G401.6 (cell line): ENCODE results near the gene MICU1.

Source experiments
- FAIRE-seq: peaks from 2 replicates; lab custom pipeline; 2012; peaks lifted over from hg19 to GRCh38; lab: Jason Lieb, UNC

MICU1 gene

DNA sequence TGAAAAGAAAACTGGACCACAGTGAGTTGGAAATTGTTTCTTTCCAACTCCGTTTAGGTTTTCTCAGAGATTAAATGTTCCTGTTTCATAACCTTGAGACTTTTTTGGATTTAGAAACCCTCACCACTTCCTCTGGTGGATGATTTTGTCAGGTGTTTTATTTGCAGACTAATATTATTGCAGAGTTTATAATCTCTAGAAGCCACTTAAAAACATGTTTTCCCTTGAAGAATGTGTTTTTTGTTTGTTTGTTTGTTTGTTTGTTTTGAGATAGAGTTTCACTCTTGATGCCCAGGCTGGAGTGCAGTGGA lies 520 bp upstream of the MICU1 start:
- no peak for FAIRE-seq

DNA sequence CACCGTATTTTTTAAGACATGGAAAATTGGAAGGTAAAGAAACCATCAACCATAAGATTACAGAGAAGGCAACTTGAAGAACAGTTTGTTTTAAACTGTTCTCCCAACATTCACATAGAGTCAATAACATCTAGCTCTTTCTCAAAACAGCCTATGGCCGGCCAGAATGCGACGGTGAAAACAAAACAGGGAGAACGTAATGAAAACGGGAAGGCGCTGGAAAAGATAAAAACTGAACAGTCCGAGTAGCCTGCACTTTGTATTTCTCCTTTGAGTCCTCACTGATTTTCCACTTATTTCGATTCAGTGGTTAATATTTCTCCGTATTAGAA lies 637 bp downstream of the MICU1 start:
- FAIRE-seq = no peak

DNA sequence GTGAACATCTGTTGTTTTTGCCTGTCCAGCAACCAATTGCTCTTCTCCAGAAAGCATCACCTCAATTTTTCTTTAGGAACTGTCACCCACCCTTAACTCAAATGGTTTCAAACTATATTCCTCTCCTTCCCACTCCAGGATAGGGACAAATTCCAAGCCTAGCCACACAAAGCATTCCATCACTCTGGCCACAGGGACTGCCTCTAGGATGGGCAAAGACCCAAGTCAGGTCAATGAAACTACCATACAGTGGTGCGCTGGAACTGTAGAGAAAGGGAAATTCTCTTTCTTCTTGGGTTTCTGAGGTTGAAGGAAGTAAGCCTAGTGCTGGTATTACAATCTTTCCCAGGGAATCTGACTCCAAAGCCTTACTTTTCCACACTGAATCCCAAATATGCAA lies 3.6 kb downstream of the MICU1 start:
- FAIRE-seq = no peak

DNA sequence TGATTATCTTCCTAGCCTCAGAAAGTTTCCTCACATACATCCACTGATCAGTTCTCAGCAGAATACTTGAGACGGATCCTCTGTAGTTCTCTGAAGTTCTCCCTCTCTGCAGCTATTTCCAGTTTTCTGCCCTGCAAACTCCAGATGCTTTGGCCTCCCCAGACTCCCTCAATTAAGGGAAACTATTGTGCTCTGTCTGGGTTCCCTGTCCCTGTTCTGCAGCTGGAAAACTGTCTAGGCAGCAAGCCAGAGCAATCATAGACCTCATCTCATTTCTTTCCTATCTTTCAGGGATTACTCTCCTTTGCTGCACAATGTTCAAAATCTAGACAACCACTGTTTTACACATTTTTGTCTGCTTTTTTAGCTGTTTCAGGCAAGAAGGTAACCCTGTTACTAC lies 9.2 kb downstream of the MICU1 start:
- FAIRE-seq = no peak

DNA sequence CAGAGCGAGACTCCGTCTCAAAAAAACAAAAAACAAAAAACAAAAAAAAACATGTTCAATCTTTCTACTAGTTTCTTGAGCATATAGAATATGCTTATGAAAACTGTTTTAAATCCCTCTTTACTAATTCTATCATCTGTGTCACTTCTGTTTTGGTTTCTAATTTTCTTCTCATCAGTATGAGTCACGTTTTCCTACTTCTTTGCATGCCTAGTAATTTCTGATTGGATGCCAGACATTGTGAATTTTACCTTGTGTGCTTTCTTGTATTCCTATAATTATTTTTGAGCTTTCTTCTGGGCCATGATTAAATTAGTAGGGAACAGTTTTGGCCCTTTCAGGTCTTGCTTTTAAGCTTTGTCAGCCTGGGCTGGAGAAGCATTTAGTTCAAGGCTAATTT lies 9.9 kb downstream of the MICU1 start:
- no peak for FAIRE-seq

DNA sequence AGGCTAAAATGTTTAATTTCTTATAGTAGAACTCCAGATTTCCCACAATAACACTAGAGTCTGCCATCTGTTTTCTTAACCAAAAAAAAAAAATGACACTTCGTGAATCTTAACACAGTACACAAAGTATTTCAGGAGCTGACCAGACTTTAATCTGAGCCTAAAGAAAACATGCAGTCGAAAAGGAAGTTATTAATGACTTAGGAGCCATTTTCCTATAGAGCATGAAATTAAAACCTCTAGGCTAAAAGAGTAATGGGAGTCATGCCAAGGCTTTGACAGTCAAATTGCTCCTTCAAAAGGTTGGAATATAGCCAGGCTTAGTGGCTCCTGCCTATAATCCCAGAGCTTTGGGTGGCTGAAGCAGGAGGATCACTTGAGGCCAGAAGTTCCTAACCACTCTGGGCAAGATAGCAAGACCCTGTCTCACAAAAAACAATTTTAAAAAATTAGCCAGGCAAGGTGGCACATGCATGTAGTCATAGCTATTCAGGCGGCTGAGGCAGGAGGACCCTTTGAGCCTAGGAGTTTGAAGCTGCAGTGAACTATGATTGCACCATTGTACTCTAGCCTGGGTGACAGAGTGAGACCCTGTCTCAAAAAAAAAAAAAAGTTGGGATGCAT lies 13.6 kb downstream of the MICU1 start:
- FAIRE-seq = no peak

DNA sequence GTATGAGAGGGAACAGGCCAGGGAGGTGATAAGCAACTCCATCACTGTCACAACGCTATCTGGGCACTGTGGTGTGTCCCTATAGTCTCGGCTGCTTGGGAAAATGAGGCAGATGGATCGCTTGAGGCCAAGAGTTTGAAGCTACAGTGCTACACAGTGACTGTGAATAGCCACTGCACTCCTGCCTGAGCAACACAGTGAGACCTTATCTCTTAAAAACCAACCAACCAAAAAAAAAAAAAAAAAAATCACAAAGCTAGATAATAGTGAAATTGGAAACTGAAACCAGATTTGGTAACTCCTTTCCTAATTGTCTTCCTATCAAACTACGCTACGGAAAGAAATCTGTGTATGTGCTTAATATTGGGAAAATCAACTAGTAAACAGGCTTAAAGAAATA lies 14.1 kb downstream of the MICU1 start:
- no peak for FAIRE-seq

DNA sequence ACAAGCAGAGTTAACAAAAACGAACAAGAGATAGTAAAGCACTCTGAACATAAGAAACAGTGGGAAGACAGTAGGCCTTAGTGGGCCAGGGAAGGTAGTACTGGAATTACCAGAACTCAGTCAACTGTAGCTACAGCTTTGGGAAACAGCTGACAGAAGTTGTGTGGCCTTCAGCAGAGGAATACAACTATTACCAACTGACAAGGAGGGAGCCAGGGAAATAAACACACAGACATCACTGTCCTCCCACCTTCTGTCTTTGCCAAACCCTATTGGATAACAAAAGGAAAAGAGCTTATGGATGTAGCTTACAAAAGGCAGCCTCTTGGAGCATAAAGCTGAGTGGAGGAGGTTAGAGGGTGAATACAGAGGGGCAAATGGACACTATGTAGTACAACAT lies 15.4 kb downstream of the MICU1 start:
- FAIRE-seq = no peak

DNA sequence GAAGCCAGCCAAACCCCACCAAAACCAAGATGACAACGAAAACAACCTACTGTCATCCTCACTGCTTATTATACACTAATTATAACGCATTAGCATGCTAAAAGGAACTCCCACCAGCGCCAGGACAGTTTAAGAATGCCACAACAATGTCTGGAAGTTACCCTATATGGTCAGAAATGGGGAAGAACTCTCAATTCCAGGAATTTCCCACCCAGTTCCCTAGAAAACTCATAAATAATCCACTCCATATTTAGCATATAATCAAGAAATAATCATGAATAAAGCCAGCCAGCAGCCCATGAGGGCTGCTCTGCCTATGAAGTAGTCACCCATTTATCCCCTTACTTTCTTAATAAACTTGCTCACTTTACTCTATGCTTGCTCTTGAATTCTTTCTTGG lies 20.8 kb downstream of the MICU1 start:
- no peak for FAIRE-seq

DNA sequence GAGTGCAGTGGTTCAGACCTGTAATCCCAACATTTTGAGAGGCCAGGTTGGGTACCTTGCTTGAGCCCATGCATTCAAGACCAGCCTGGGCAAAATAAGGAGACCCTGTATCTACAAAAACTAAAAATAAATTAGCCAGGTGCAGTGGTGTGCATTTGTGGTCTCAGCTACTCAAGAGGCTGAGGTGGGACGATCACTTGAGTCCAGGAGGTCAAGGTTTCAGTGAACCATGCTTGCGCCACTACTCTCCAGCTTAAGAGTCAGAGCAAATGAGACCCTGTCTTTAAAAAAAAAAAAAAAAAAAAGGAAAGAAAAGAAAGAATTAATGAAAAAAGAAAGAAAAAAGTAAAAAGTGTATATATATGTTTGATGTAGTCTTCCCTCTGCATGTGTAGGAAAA lies 24.7 kb downstream of the MICU1 start:
- FAIRE-seq = no peak

DNA sequence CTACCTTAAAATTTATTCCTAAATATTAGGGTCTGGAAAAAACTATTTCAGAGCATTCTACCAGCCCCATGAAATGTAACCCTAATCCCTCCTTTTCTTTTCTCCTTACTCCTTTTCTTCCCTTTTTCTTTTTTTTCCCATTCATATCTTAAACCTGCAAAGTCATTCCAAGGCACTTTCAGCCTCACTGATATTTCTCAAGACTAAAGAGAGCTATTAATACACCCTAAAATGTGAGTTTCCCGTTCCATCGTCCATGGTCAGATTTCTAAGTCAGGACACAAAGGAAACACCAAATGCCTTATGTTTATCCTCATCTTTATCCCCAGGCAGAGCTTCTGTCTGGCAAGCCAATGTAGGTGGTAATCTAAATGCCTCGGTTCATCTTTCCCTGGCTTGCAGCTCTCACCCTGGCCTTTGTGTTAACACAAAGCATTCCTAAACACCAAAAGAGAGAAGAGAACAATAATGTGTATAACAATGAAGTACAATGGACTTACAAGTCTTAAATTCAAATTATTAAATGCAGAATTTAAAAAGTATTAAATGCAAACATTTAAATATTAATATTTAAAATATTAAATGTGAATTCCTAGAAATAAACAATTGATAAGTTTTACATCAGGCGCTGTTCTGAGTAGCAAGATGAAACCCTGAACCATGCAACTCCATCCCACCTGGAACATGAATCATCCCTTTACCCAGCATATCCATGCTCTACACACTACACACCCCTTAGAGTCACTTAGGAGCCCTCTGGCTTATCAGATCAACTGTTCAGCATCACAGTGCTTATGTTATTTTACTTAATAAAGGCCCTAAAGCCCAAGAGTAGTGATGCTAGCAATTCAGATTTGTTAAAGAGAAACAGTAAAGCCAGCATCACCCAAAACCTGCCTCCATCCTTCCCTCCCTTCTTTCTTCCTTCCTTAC lies 26.8 kb downstream of the MICU1 start:
- no peak for FAIRE-seq

DNA sequence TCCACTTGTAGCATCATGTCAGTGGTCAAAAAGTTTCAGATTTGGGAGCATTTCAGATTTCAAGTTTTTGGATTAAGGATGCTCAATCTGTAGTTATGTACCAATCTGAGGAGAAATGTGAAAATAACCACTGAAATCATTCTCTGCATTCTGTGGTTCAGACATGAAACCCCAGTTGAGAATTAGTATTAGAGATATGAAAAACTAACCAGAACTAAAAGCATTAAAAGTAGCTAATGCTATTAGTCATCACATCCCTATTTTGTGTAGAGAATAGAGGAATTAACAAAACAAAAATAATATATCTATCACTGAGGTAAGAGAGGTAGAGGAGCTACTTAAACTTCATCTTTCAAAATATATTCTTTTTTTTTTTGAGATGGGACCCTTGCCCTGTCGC lies 28.0 kb downstream of the MICU1 start:
- no peak for FAIRE-seq

DNA sequence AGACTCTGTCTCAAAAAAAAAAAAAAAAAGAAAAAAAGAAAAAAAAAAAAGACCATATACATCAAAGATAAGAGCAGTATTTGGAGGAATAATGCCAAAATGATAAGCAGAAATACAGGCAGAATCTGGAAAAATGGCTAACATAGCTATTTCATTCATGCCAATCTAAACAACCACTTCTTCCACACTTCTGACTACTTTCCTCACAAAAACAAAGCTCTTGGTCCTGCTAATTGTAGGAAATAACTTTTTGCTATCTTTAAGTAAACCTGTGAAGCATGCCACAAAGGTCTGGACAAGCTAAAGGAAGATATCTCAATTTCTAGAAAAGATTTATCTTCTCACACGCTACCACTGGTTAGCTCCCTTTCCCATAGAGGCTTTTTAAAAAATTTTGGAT lies 30.4 kb downstream of the MICU1 start:
- FAIRE-seq = no peak

DNA sequence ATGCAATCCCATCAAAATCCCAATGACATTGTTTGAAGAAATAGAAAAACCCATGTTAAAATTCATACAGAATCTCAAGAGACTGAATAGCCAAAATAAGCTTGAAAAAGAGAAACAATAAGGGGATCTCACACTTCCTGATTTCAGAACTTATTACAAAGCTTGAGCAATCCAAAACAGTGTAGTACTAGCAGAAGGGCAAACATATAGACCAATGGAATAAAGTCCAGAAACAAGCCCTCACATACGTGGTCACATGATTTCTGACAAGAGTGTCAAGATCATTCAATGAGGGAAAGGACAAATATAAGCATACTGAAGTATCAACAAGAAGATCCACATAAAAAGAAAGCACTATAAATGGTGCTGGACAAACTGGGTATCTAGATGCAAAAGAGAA lies 31.9 kb downstream of the MICU1 start:
- FAIRE-seq = no peak

DNA sequence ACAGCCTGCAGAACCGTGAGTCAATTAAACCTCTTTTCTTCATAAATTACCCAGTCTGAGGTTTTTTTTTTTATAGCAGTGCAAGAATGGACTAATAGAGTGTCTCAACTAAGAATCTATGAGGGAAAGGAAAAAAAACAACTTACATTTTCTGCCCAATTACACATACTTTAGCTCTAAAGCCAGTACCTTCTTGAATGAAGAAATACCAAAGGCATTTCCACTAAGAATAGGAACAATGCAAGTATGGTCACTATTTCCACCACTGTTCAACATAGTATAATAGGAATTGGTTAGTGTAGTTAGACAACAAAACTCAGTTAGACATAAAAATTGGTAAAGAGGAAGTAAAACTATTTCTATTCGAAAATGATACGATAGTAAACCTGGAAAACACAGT lies 37.6 kb downstream of the MICU1 start:
- no peak for FAIRE-seq

DNA sequence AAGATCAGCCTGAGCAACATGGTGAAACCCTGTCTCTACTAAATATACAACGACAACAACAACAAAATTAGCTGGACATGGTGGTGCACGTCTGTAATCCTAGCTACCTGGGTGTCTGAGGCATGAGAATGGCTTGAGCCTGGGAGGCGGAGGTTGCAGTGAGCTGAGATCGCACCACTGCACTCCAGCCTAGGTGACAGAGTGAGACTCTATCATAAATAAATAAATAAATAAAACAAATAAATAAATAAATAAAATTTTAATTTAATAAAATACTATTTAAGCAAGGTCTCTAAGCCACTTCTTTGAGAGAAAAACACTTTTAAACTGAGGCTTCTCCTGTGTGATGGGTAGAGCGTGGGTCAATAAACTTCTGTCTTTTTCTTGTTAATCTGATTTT lies 38.3 kb downstream of the MICU1 start:
- no peak for FAIRE-seq

DNA sequence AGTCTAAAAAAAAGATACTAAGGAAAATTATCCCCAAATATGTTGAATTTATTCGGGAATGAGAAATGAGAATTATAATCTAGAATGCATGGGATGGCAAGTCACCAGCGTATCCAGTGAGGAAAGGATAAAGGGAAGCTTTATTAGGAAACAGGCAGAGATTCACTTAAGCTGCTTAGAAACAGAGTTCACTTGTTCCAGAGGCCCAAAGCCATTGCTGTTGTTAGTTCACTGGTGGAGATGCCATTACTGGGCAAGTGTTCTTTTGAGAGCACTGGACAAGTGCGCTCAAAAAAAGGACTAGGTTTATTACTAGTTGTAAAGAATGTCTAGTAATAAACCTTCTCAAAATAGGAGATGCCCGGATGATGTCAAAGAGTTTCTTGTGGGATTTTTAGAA lies 51.2 kb downstream of the MICU1 start:
- no peak for FAIRE-seq

DNA sequence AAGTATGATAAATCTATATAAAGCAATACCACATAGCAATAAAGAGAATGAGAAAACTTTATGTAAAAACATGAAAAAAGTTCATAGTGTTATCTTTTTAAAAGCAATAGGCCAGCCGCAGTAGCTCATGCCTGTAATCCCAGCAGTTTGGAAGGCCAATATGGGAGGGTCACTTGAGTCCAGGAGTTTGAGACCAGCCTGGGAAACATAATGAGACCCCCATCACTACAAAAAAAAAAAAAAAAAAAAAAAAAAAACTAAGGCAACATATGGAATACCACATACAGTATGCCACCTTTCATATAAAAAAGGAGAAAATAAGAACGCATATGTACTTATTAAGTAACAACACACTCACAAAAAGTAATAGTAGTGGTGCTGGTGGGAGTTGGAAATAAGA lies 52.8 kb downstream of the MICU1 start:
- no peak for FAIRE-seq

DNA sequence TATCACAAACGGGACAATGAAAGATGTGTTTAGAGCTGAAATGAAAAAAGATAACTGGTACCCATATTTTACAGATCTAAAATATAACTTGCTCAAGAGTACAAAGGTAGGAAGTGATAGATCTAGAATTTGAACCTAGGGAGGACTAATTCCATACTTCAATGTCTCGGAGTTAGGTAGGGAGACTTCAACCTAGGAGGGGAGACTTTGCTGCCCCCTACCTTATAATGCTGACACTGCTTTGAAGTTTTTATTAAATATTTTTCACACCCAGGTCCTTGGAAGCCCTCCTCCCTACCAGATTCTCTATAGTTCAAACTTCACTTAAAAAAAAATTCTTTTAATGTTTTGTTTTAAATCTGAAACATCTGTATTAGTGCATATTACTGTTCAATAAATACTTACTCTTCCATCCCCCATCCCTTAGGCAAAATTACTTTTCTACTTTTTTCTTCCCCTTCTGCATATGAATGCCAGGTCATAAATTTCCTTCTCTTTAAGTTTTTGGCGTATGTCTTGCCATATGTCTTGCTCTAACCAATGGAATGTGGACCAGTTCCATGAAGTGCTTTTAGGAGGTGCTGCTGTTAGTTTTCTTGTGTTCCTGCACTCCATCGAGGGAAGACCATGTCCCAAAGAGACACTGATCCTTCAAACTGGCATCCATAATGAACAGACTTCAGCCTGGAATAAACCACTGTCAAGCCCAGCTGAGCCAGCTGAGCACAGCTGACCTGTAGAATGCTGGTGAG lies 57.8 kb downstream of the MICU1 start:
- FAIRE-seq = peak; percentile 86

DNA sequence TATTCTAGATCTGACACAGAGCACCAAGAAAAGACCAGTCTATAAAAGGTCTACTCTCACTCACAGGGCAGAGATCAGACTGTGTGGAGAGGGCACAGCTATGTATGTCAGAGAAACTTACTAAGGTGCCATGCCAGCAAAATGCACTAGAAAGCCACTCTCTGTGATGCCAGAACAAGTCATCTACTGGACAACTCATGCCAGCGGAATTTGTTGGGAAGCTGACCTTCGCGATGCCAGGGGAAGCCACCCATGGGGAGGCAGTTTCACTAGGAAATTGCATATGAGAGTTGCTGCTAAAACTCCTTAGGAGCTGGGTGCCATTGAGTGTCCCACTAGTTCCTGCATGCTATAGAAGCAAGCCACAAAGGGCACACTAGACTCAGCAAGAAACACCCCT lies 58.5 kb downstream of the MICU1 start:
- FAIRE-seq = no peak

DNA sequence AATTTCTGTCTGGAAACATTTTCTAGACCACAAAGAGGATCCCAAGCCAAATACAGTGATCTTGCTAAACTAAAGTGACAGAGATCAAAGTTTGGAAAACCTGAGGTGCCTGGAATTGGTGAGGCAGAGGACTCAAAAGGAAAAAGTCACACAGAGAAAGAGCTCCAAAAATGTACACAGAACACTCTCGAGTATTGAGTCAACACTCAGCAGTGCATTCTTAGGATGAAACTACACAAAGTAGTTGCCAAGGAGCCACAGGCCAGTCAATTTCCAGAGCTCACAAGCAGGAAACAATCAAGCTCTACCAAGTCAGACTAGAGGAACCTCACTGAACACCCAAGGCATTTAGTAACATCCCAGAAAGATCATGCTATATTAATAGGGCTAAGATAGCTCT lies 61.3 kb downstream of the MICU1 start:
- no peak for FAIRE-seq

DNA sequence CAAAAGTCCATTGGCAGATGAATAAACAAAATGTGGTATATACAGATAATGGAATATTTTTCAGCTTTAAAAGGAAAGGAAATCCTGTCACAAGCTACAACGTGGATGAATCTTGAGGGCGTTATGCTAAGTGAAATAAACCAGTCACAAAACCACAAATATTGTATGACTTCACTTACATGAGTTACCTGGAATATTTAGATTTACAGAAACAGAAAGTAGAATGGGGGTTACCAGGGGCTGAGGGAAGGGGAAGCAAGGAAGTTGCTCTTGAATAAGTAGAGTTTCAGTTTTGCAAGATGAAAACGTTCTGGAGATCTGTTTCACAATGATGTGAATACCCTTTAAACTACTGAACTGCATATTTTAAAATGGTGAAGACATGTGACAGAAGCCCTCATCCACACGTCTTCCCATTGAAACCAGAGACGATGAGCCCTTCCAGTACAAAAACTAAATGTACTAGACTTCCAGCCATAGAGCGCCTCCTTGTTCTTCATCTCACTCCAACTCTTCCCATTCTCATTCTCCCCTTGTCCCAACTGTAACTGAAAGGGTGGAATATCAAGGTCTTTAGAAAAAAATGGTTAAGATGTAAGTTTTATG lies 62.4 kb downstream of the MICU1 start:
- FAIRE-seq = no peak

DNA sequence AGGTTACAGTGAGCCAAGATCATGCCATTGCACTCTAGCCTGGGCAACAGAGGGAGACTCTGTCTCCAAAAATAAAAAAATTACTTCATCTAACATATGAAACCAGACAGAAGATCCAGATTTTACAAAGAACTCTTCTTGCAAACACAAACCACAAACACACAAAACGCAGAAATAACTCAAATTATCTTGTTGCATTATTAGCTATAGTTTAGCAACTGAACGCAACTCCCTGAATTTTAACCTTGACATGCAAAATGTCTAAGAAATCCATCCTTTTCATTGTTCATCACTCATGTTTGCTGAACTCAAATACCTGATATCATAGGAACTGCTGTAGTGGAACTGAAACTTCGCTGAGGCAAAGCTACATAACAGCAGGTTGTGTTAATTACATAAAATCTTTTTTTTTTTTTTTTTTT lies 64.1 kb downstream of the MICU1 start:
- no peak for FAIRE-seq
